HG02938 (cell line): Measurements from ENCODE around the gene CRK.
"Not testable (repeated sequence)": the region's sequence is repeated elsewhere in the genome, so short reads cannot be mapped to it uniquely, and the experiment has no call there.

Experiments used
- ATAC-seq: cut with Tn5 transposase; IDR thresholded peaks from one replicate; pipeline ENCODE4 v1.9.1; 2021; ENCODE audit warnings: mild to moderate bottlenecking, moderate library complexity; ENCODE audit not compliant: unreplicated experiment

CRK gene

GRCh38 chr17:1391577-1391976, 64.5 kb downstream of the CRK start:
- ATAC-seq: no peak

GRCh38 chr17:1390432-1391367, 65.3 kb downstream of the CRK start:
- no peak for ATAC-seq

- not testable (repeated sequence) for ATAC-seq
Measured at GRCh38 chr17:1387490-1388227, 68.4 kb downstream of the CRK start.

- ATAC-seq: not testable (repeated sequence)
Measured at GRCh38 chr17:1386675-1387190, 69.3 kb downstream of the CRK start.

- no peak for ATAC-seq
Measured at GRCh38 chr17:1386265-1386664, 69.8 kb downstream of the CRK start.

GRCh38 chr17:1385861-1386260, 70.2 kb downstream of the CRK start:
- no peak for ATAC-seq

GRCh38 chr17:1384905-1385435, 71.1 kb downstream of the CRK start:
- ATAC-seq: no peak

- ATAC-seq: no peak
Measured at GRCh38 chr17:1379930-1380313, 76.1 kb downstream of the CRK start.

GRCh38 chr17:1379208-1379929, 76.7 kb downstream of the CRK start:
- no peak for ATAC-seq

- not testable (repeated sequence) for ATAC-seq
Measured at GRCh38 chr17:1378476-1378860, 77.6 kb downstream of the CRK start.

GRCh38 chr17:1377334-1377733, 78.7 kb downstream of the CRK start:
- no peak for ATAC-seq

GRCh38 chr17:1376061-1376460, 80.0 kb downstream of the CRK start:
- no peak for ATAC-seq

GRCh38 chr17:1375615-1376014, 80.4 kb downstream of the CRK start:
- no peak for ATAC-seq

GRCh38 chr17:1374431-1375177, 81.4 kb downstream of the CRK start:
- no peak for ATAC-seq

GRCh38 chr17:1373707-1374237, 82.3 kb downstream of the CRK start:
- ATAC-seq: no peak

- no peak for ATAC-seq
Measured at GRCh38 chr17:1372618-1373017, 83.4 kb downstream of the CRK start.

- ATAC-seq: no peak
Measured at GRCh38 chr17:1371893-1372590, 84.0 kb downstream of the CRK start.
